Stimulated activated CD4-positive, alpha-beta T cell treated with anti-CD3 and anti-CD28 coated beads, Interleukin-4, amount 100 ng/mL, for 48 hours (primary cell): ENCODE results near the gene PTPRF.

Source experiments
- DNase-seq, 2 donors: peaks; one replicate each; pipeline ENCODE4 v3.0.0-alpha.2; 2020; ENCODE audit warnings: low read depth in 2 of 2

Gene PTPRF

DNA sequence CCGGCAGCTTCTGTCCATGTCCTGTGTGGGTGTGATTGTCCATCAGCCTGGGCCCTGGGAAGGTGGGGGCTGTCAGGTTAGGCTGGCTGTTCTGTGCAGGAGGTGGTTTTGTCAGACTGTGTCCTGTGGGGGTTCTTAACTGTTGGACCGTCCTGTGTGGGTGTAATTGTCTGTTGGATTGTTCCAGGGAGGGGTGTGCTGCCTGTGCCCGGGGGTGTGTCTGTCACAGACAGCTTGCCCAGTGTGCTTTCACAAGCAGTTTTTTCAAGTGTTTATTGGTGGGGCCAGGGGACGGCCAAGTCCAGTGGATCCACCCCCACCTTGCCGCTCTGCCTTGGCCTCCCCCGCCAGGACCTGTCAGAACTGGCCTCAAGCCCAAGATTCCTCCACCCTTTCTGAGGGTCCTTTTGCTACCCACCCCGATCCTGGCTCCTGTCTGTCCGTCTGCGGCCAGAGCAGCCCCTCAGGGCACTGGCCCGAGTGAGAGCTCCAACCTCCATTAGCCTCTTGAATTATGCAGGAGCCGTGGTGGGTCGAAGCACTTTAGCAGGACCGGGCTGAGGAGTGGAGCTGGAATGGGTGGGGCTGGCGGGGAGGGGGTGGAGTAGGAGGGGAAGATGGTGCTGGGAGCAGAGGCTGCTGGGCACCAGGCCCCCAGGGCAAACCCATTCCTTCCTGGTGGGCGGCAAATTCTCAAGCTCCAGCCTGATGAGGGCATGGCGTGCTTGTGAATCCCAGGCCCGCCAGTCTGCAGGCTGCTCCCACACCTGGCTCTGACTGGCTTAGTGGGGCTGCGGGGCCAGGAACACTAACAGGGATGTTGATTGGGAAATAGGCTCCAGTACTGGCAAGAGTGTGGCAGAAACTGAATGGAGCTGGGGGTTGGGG is 47.2 kb downstream of the PTPRF start:
- no peak for DNase-seq

DNA sequence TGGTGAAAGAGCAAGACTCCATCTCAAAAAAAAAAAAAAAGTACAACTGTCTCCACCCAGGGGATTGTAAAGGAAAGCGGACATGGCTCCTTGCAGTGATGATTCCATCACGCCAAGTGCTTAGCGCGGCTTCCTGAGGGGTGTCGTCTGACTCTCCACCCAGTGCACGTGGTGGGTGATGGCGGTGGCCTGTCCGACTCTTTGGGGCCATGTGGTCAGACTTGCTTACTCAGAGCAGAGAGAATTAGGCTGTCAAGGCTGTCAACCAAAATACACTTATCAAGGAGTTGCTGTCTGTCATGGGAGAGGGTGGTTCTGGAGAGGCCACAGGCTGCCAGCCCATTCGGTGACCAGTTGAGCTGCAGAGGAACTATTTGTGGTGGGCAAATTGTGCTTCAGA is 49.4 kb downstream of the PTPRF start:
- no peak for DNase-seq

DNA sequence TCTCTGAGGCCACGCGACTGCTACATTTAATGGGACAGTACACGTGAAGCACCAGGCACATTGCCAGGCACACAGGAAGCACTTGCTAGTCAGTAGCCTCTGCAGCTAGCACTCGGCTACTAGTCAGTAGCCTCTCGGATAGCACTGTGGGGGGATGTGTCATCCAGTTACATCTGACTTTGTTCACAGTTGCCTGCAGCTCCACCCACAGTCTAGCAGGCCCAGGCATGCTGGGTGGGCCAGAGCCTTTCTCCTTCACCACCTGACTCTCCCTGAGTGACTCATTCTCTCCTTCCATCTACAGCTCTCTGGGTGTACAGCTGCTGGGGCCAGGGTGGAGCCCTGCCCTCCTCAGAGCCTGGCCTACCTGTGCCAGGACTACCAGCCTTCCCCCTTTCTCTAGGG is 51.5 kb downstream of the PTPRF start:
- peak; percentile 7 to 28 for DNase-seq

DNA sequence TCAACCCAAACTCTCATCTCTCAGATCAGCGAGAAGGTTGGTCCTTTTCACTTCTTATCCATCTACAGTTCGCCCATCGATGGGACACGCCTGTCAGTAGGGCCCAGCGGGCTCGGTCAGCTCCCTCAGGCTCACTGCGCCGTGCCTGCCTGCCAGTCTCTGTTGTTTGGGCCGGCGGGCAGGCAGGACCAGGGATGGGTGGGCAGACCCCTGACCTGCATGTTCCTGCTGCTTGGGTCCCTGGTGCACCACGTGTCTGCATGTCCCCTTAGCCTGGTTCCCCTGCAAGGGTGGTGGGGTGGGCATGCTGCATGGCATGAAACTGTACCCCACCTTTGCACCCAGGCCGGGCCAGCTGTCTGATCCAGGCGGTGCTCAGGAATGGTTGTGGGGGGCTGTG is 52.4 kb downstream of the PTPRF start:
- no peak for DNase-seq

DNA sequence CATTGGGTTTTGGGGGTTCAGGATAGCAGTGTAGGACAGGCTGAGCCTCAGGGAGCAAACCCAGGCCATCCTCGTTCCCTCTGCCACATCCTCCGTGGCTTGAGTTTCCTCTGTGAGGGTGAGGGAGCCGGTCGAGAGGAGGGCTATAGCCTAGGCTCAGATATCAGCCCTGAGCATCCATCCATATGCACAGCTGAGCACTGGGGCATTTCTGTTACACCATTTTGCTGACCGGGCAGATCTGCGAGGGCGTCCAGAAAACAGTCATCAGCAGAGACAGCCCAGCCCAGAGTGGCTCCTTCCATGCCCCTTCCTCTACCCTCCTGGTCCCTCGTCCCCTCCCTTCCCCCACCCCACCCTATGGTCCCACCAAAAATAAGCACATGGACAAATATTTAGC is 53.5 kb downstream of the PTPRF start:
- no peak for DNase-seq

DNA sequence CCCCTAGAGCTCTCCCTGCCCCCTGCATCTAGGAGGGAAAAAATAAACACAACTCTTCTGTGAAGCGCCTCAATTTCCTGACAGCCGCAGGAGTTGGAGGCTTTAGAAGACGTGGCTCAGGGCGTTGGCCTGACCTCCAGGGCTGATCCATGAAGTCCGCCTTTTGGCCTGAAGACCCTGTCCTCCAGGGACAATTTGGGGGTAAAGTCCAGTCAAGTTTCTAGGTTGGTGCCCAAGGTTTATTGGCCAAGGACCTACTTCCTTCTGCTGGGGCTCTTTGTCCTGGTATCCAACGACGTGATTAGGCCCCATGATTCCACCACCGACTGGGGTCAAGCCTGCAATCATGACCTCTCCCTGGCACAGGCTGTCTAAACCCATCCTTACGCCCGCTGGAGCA is 54.9 kb downstream of the PTPRF start:
- no peak for DNase-seq

DNA sequence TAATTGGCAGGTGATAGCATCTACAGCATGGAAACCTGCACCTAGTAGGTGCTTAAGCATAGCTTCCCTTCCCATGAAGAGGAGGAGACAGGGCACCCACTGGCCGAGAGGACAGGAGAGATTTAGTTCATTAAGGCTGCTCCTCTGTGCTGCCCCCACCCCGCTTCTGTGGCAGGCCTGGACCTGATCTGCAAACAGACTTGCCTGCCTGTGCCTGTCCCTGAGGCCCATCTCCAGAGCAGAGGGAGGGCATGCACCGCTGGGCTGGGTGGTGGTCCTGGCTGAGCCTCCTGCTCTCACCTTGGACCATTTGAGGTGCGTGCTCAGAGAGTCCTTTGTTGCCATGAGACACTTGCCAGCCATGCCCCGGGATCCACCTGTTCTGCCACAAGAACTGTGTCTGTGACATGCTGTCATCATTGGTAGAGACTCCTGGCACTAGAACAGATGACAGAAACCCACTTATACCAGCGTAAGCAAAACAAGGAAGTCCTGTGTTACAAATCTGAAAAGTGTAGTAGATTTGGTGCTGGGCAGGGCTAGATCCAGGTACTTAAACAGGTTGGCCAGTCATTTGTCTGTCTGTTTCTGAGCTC is 55.6 kb downstream of the PTPRF start:
- no peak for DNase-seq

DNA sequence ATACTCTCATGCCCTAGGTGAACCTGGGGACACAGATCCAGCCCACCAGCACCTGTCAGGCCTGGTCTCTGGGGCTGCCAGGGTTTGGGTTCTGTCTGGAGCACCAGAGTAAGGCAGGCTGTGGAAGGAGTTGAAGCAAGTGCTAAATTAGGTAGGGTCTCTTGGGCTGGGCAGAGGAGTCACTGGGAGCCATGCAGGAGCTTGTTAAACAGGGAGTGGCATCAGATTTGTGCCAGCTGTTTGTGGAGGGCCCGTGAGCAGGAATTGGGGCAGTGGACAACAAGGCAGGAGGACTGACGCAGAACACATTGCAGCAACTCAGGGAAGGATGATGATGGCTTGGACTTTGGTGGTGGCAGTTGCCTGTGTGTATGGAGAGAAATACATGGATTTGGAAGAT is 56.3 kb downstream of the PTPRF start:
- DNase-seq = no peak

DNA sequence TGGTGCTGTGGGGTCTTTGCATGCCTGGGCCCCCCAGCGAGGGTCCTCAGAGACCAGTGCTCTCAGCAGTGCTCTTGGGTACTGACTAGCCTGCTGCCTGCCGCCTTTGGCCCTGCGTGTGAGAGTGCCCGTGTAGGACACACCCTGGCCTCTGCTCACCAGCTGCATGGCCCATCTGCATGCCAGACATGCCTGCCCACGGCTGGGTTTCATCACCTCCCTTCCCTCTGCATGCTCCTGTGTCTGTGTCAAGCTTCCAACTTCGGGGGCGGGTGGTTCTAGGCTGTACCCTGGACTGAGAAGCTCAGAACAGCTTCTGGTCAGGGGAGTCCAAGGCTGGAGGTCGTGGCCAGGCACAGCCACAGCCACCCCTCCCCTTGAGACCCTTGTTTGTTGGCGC is 56.9 kb downstream of the PTPRF start:
- no peak for DNase-seq

DNA sequence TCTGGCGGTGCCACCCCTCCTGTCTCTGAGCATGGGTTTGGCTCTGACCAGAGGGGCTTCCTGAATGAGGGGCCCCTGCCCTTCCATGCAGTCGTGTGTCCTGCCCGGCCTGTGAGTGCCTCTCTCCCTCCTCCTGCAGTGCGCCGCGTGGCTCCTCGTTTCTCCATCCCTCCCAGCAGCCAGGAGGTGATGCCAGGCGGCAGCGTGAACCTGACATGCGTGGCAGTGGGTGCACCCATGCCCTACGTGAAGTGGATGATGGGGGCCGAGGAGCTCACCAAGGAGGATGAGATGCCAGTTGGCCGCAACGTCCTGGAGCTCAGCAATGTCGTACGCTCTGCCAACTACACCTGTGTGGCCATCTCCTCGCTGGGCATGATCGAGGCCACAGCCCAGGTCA is 57.9 kb downstream of the PTPRF start:
- no peak for DNase-seq

DNA sequence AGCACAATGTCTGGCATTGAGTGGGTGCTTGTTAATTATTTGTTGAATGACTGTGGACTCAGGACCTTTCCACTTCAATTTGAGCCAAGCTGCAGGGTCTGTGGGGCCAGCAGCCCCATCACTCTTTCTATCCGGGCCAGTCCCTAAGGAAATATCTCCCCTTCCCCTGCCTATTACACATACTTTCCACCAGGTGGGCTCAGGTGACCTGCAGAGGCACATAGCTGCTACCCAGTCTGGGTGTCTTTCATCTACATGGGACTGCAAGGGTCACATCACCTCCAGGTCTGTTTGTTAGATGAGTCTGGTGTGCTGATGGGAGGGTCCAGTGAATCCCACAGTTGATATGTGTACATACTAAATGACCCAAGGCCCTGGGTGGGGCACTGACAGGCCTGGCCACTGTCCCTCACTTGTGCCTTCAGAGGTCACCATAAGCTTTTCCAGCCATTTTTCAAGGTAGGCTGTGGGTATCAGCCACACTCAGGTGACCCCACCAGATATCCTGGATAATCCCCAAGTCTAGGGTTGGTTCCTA is 59.8 kb downstream of the PTPRF start:
- DNase-seq = no peak

DNA sequence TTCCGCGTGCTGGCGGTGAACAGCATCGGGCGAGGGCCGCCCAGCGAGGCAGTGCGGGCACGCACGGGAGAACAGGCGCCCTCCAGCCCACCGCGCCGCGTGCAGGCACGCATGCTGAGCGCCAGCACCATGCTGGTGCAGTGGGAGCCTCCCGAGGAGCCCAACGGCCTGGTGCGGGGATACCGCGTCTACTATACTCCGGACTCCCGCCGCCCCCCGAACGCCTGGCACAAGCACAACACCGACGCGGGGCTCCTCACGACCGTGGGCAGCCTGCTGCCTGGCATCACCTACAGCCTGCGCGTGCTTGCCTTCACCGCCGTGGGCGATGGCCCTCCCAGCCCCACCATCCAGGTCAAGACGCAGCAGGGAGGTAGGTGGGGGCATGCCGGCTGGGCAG is 60.5 kb downstream of the PTPRF start:
- no peak for DNase-seq

DNA sequence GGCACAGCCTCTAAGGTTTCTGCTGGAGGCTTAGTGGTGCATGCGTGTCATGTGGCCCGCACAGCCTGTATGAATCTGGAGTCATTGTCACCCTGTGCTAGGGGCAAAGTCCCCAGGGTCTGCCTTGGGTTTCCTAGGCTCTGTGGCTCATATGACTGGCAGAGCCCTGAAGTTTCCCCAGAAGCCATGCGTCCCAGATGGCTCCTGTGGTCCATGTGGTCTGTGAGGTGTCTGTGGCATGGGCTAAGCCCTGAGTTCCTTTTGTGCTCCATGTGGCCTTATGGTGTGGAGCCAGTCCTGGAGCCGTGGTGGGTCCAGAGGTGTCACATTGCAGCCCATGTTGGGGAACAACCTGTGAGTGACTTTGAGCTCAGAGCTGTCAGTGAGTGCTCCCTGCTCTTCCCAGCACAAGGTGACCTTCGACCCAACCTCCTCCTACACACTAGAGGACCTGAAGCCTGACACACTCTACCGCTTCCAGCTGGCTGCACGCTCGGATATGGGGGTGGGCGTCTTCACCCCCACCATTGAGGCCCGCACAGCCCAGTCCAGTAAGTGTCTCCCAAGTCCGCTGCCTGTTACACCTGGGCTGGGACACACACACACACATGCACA is 61.5 kb downstream of the PTPRF start:
- no peak for DNase-seq

DNA sequence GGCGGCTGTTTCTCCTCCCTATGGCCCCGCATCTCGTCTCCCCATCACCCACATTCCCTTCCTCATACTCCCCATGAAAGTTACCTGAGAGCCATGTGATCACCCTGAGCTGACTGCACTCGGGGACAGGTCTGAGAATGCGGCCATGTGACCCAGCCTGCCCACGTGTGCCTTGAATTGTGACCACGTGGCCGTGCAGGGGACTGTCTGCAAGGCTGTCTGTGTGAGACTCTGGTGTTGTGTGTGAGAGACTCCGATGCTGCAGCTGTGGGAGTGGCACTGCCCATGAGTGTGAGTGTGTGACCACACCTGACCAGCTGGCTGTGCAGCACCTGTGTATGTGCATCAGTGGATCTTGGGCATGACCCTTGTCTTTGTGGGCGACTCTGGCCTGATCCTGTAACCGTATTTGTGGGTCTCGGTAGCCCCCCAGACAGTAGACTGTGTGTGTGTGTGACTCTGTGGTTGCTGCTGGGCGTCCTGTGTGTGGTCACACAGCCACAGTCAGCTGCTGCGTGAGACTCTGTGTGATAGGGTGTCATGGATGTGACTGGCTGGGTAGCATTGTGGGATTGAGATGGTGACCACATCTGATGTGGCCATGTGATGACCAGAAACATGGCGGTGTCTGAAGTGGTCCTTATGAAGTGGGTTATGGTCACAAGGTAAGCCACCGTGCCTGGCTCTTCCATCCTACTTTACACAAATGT is 62.4 kb downstream of the PTPRF start:
- no peak for DNase-seq

DNA sequence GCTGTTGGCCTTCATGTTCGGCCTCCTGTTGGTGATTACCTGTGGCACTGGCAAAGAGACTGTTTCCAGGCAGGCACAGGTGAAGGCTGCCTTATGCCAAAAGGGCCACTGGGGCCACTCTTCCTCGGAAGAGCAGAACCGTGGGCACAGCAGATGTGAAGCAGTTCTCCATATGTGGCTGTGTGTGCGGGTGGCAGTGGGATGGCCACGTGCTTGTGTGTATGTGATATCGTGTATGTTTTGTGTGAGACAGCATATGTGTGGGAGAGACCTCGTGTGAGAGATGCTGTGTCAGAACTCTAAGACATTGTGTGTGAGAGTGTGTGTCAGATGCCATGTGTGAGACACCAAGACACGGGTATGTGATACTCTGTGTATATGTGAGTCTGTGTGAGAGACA is 65.9 kb downstream of the PTPRF start:
- DNase-seq = no peak

DNA sequence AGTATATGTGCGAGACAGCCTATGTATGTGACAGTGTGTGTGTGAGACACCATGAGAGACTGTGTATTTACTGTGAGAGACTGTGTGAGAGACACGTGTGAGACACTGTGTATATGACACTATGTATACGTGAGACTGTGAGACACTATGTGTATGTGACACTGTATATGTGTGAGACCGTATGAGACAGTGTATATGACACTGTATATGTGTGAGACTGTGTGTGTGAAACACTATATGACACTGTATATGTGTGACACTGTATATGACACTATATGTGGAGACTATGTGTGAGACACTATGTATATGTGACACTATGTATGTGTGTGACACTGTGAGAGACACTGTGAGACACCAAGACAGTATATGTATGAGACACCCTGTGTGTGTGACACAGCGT is 66.3 kb downstream of the PTPRF start:
- DNase-seq = no peak

DNA sequence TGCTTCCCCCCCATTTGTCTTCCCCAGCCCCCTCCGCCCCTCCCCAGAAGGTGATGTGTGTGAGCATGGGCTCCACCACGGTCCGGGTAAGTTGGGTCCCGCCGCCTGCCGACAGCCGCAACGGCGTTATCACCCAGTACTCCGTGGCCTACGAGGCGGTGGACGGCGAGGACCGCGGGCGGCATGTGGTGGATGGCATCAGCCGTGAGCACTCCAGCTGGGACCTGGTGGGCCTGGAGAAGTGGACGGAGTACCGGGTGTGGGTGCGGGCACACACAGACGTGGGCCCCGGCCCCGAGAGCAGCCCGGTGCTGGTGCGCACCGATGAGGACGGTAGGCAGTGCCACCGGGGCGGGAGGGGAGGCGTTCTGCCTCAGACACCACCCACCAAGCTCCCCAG is 67.0 kb downstream of the PTPRF start:
- no peak for DNase-seq

DNA sequence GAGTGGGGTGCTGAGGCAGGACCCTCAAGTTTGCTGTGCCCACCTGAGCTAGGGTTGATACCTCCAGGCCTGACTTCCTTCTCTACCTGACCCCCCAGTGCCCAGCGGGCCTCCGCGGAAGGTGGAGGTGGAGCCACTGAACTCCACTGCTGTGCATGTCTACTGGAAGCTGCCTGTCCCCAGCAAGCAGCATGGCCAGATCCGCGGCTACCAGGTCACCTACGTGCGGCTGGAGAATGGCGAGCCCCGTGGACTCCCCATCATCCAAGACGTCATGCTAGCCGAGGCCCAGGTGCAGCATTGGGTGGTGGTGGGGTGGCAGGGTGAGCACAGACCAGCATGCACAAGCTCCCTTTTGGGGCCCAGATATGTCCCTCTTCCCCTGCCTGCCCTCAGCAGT is 67.9 kb downstream of the PTPRF start:
- no peak for DNase-seq

DNA sequence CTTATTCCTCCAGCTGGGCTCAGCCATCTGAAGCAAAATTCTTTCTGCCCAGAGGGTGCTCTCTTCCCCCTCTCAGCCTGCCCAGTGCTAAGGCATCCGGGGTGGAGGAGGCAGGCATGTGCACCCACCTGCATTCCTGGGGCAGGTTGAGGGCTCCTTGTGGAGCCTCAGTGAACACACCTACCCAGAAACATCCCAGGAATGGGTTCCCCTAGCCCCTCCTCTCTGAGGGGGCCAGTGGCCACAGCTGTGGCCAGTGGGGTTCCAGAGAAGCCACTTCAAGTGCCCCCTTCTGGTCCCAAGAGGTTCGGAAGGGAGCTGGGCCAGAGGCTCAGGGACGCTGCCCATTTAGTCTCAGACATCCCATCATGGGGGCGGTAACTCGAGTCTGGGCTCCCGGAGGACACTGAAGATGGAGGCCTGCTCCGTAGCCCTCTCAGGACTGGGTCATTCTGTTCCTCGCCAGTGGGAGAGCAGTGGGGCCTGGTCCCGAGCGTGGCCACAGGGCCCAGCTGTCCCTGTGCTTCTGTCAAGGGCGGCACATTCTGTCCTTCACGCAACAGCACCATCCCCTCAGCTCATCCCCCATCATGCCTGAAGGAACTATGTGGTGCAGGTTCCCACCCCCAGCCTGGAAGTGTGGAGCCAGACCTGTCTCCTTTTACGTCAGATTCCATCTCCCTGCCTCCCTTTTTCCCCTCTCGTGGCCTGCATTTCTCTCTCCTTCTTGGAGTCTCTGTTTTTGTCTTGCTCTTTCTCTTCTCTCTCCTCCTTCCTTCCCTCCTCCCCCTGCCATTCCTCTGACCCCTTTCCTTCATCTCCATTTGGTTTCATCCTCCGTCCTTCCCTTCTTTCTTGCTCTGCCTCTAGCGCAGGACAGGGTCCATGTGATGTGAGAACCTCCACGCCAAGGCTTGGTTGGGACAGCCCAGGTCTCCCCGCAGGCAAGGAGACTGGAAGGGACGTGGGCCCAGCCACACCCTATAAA is 69.6 kb downstream of the PTPRF start:
- no peak for DNase-seq

DNA sequence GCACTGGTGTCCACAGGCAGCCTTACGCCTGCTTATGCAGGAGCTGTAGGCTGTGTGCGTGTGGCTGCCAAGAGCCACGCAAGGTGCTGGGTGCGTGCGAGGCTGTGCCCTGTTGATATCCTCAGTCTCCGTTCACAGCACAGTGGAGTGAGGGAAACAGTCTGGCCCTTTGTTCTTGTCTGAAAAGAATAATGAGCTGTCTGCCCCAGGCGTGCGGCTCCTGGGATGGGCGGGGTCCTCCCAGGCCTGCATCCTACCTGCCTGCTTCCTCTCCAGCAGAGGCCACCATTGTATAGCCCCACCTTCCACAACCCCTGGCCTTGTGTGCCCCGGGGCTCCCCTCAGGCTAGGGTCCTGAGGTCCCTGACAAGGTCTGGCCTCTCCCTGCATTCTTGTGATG is 72.3 kb downstream of the PTPRF start:
- no peak for DNase-seq

DNA sequence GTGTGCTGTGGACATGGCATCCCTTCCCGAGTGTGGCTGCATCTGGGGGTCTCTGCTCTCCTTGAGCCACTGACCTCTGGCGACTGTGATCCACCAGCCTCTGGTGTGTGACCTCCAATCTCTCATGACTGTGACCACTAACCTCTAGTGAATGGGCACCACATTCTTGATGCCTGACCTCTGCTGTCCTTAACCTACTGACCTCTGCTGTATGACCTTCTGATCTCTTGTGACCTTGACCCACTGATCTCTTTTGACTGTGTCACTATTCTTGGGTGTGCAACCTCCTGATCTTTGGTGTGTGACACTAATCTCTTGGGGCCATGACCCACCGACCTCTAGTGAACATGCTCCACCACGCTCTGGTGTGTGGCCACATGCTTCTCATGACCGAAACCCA is 73.5 kb downstream of the PTPRF start:
- DNase-seq = no peak
